Endothelial cell of umbilical vein (primary cell): ENCODE measurements around the gene MYLK. TPM values are rescaled to one million over a fixed set of nuclear protein-coding genes. Genes with fewer than 3 reads are reported as not detected.

Experiments
- BruUV-seq: library from RNA; stranded (reverse); fragments of 400-500 nt; replicated peaks from 2 replicates; lab custom pipeline; 2021; lab: Mats Ljungman, UMichigan
- CTCF ChIA-PET: fragments of 300-600, 350-600 bp; sonication (Branson Sonifier 250); formaldehyde crosslinking; loops from one replicate; lab custom pipeline; 2021; ENCODE audit warnings: antibody characterized with exemption, inconsistent platforms; lab: Charles Lee
- POLR2A ChIA-PET: fragments of 300-600, 350-600 bp; sonication (Branson Sonifier 250); formaldehyde crosslinking; loops from one replicate; lab custom pipeline; 2021; ENCODE audit warnings: antibody characterized with exemption, inconsistent platforms; lab: Charles Lee
- DNase-seq: peaks from one replicate; pipeline ENCODE4 v3.0.0-alpha.2; 2011; ENCODE audit warnings: low read depth, low spot score
- FAIRE-seq: peaks from 2 replicates; lab custom pipeline; 2011; peaks lifted over from hg19 to GRCh38; lab: Jason Lieb, UNC
- H2AFZ ChIP-seq: 2 replicates; pipeline ENCODE4 v1.6.0; 2012; ENCODE audit warnings: low read depth, low read length, control low read depth, inconsistent platforms
- H3K27ac ChIP-seq: 2 replicates; pipeline ENCODE4 v1.5.1; 2011; ENCODE audit warnings: low read depth, mild to moderate bottlenecking, control low read depth, low read length, moderate library complexity; ENCODE audit not compliant: insufficient read depth
- H3K27me3 ChIP-seq, 2 experiments: 2 replicates each; pipeline versions ENCODE4 v1.6.0 to v1.6.1; 2011; ENCODE audit warnings: low read length in 2 of 2, mixed read lengths in 1 of 2; ENCODE audit not compliant: control insufficient read depth in 2 of 2, insufficient read depth in 2 of 2
- H3K36me3 ChIP-seq, 2 experiments: 2 replicates in 1 of 2; 3 replicates in 1 of 2; pipeline ENCODE4 v1.5.1; 2011; ENCODE audit warnings: low read length in 2 of 2, mild to moderate bottlenecking in 1 of 2, moderate library complexity in 1 of 2; ENCODE audit not compliant: control insufficient read depth in 2 of 2, insufficient read depth in 2 of 2; ENCODE audit errors: extremely low read depth in 1 of 2
- H3K4me1 ChIP-seq: 3 replicates; pipeline ENCODE4 v1.5.1; 2011; ENCODE audit warnings: mild to moderate bottlenecking, low read length; ENCODE audit not compliant: control insufficient read depth, insufficient read depth; ENCODE audit errors: extremely low read depth
- H3K4me2 ChIP-seq: 2 replicates; pipeline ENCODE4 v1.6.1; 2011; ENCODE audit warnings: low read length, control low read depth, mixed read lengths; ENCODE audit not compliant: insufficient read depth
- H3K4me3 ChIP-seq, 3 experiments: fragments of 200-600 bp in 1 of 3; sonication (generic), shearing (Covaris generic) in 1 of 3; replicated peaks in 1 of 3; 2 replicates each; pipeline ENCODE4 v1.5.1; 2011 to 2016; ENCODE audit warnings: control low read depth in 3 of 3, low read length in 3 of 3, mild to moderate bottlenecking in 2 of 3, inconsistent platforms in 1 of 3, low read depth in 1 of 3, moderate library complexity in 1 of 3; ENCODE audit not compliant: insufficient read depth in 1 of 3
- H3K79me2 ChIP-seq: 2 replicates; pipeline ENCODE4 v1.6.0; 2012; ENCODE audit warnings: low read length, inconsistent platforms; ENCODE audit not compliant: control insufficient read depth, insufficient read depth
- H3K9ac ChIP-seq: replicated peaks from 2 replicates; pipeline ENCODE3; 2011; ENCODE audit warnings: low read length, control low read depth; ENCODE audit not compliant: insufficient read depth; ENCODE audit errors: extremely low read depth
- H3K9me1 ChIP-seq: replicated peaks from 3 replicates; pipeline ENCODE4 v1.6.0; 2011; ENCODE audit warnings: mild to moderate bottlenecking, low read length; ENCODE audit not compliant: control insufficient read depth, insufficient read depth; ENCODE audit errors: extremely low read depth
- H3K9me3 ChIP-seq: replicated peaks from 2 replicates; pipeline ENCODE4 v1.5.1; 2012; ENCODE audit warnings: low read length, inconsistent platforms; ENCODE audit not compliant: control insufficient read depth, insufficient read depth
- H4K20me1 ChIP-seq: replicated peaks from 2 replicates; pipeline ENCODE3; 2011; ENCODE audit warnings: mild to moderate bottlenecking, low read length; ENCODE audit not compliant: control insufficient read depth, insufficient read depth; ENCODE audit errors: extremely low read depth
- CTCF ChIP-seq, 2 donors: IDR thresholded peaks; 1 replicate in 1 of 2; 2 replicates in 1 of 2; pipeline ENCODE4 v1.5.1; 2011; ENCODE audit warnings: low read length in 2 of 2, mild to moderate bottlenecking in 2 of 2, moderate library complexity in 2 of 2, control low read depth in 1 of 2, inconsistent platforms in 1 of 2, low read depth in 1 of 2; ENCODE audit not compliant: insufficient read depth in 1 of 2; ENCODE audit errors: extremely low read depth in 1 of 2
- EZH2 ChIP-seq: IDR thresholded peaks from 2 replicates; pipeline ENCODE4 v1.6.1; 2012; ENCODE audit warnings: borderline replicate concordance, low read depth, mild to moderate bottlenecking, moderate library complexity, low read length, inconsistent platforms; ENCODE audit not compliant: severe bottlenecking
- FOS ChIP-seq: IDR thresholded peaks from 2 replicates; pipeline ENCODE4 v1.6.1; 2011; ENCODE audit warnings: mild to moderate bottlenecking, low read length, moderate library complexity, borderline replicate concordance; ENCODE audit not compliant: insufficient read depth
- JUN ChIP-seq: IDR thresholded peaks from 2 replicates; pipeline ENCODE4 v1.6.1; 2011; ENCODE audit warnings: borderline replicate concordance, low read depth; ENCODE audit not compliant: insufficient read length, insufficient read depth
- MYC ChIP-seq: IDR thresholded peaks from one replicate; pipeline ENCODE4 v1.6.1; 2011; ENCODE audit warnings: mild to moderate bottlenecking, low read depth, low read length
- POLR2A ChIP-seq: IDR thresholded peaks from 2 replicates; pipeline ENCODE4 v1.6.1; 2012; ENCODE audit warnings: low read depth, mild to moderate bottlenecking, control low read depth, low read length
- POLR2AphosphoS5 ChIP-seq: IDR thresholded peaks from 2 replicates; pipeline ENCODE4 v1.6.1; 2012; ENCODE audit warnings: low read depth, mild to moderate bottlenecking, control low read depth, low read length, moderate library complexity; ENCODE audit not compliant: insufficient read depth
- dilution Hi-C: fragments of 300-500 bp; cut with MboI; formaldehyde crosslinking; loops from one replicate; pipeline ENCODE4 v1.15.0; 2019; ENCODE audit warnings: low sequenced_read_pairs; ENCODE audit not compliant: extremely low pct_ligation_motif_present
- intact Hi-C: fragments of 100-400 bp; cut with micrococcal nuclease; formaldehyde crosslinking; loops from one replicate; pipeline ENCODE4 v1.10.0; 2022
- polyA plus RNA-seq, 4 experiments: library from polyadenylated mRNA; depleted of rRNA in 3 of 4; stranded (reverse) in 3 of 4; unstranded in 1 of 4; fragments of >200 nt; gene quantifications; 2 replicates each; pipeline versions ENCODE4 v1.2.1 to v1.2.3, GENCODE V29; 2011 to 2012; ENCODE audit warnings: missing spikeins in 1 of 4
- total RNA-seq: library from RNA; stranded (reverse); gene quantifications from 2 replicates; pipeline ENCODE4 v1.2.3, GENCODE V29; 2021

The MYLK gene
- total and polyA plus RNA-seq, 2 donors (not counting 3 experiments of a cell fraction or from before 2014, with no cell fraction given), result 10.0 to 22.2 TPM

GRCh38 chr3:123638936-123639689, 245.0 kb downstream of the MYLK start:
- H3K27ac ChIP-seq, result no peak overlapping the region
- no peaks in the 10 kb centered on the region for H3K36me3 ChIP-seq
- dilution Hi-C loops (no loop called here), intact Hi-C loops (no loop called here)
- no peaks in the 10 kb centered on the region for H4K20me1 ChIP-seq
- no peak overlapping the region for H3K4me3 ChIP-seq
- H2AFZ ChIP-seq, result no peak overlapping the region
- CTCF ChIA-PET, result interaction anchor here (0.9 to 9.1 kb wide), 2 partner anchors 79 to 87 kb away, joined by 4 to 186 read pairs; no protein-coding TSS in a partner anchor
- no TSS peak for BruUV-seq
- H3K4me1 ChIP-seq, result no peaks in the 10 kb centered on the region
- no peaks in the 10 kb centered on the region for H3K79me2 ChIP-seq
- H3K9ac ChIP-seq, result no peak overlapping the region
- H3K4me2 ChIP-seq, result no peak overlapping the region
- no peaks in the 10 kb centered on the region for H3K9me1 ChIP-seq
- POLR2A ChIA-PET, result no interaction called here
- DNase-seq (no peak), FAIRE-seq (no peak)
- no peak for TF ChIP-seq FOS
- H3K27me3 ChIP-seq, result no peaks in the 10 kb centered on the region
- no peaks in the 10 kb centered on the region for H3K9me3 ChIP-seq

GRCh38 chr3:123637841-123638240, 246.3 kb downstream of the MYLK start:
- CTCF ChIA-PET, result interaction anchor here (0.8 kb wide), 1 partner anchor 86 kb away, joined by 6 read pairs; no protein-coding TSS in a partner anchor
- H3K36me3 ChIP-seq, result no peaks in the 10 kb centered on the region
- TF ChIP-seq EZH2 (no peak), CTCF (IDR thresholded peaks at IDR 0.05; ENCODE audit: extremely low read depth in 1 of 2, insufficient read depth in 1 of 2, low read depth in 1 of 2, low read length in 2 of 2) (no peak), JUN (no peak), MYC (no peak), POLR2AphosphoS5 (no peak), POLR2A (no peak), FOS (no peak)

More at GRCh38 chr3:123637841-123638240, 246.3 kb downstream of the MYLK start:
- Histone ChIP-seq H3K4me1 (no peaks in the 10 kb centered on the region), H4K20me1 (no peaks in the 10 kb centered on the region), H3K4me3 (no peak overlapping the region), H3K9me1 (no peaks in the 10 kb centered on the region), H3K9me3 (no peaks in the 10 kb centered on the region), H3K4me2 (no peak overlapping the region), H3K9ac (no peak overlapping the region), H3K79me2 (no peaks in the 10 kb centered on the region), H3K27ac (no peak overlapping the region), H2AFZ (no peak overlapping the region), H3K27me3 (no peaks in the 10 kb centered on the region)
- intact Hi-C loops (no loop called here), dilution Hi-C loops (no loop called here)
- no TSS peak for BruUV-seq
- DNase-seq (no peak), FAIRE-seq (no peak)
- POLR2A ChIA-PET, result no interaction called here
